ENCODE results near the gene TSPOAP1. TPM values are rescaled to one million over a fixed set of nuclear protein-coding genes. Genes with fewer than 3 reads are reported as not detected.

The TSPOAP1 gene
- total and polyA plus RNA-seq, 2 of the 13 experiments (the other 11 are each of a cell fraction or from before 2014, with no cell fraction given) = not detected

GRCh38 chr17:58328195-58329034 lies at the start of gene TSPOAP1 (continued):
- TF ChIP-seq TRIM22 (IDR thresholded peaks at IDR 0.05) (0 out of 2 replicates have a peak, but pooled peaks have one; percentile 37), FOXK2 (IDR thresholded peaks at IDR 0.05) (peak; percentile 20; the same call in 1 of the 2 replicates), ZBTB2 (CRISPR knock-in tag; IDR thresholded peaks at IDR 0.05; ENCODE audit: low read depth) (no peak), REXO4 (CRISPR knock-in tag; IDR thresholded peaks at IDR 0.05; ENCODE audit: borderline replicate concordance) (no peak), TCF7L2 (IDR thresholded peaks at IDR 0.05; ENCODE audit: low read depth, low read length) (no peak), WIZ (CRISPR knock-in tag; IDR thresholded peaks at IDR 0.05) (no peak), KLF13 (CRISPR knock-in tag; IDR thresholded peaks at IDR 0.05) (no peak), ZNF496 (CRISPR knock-in tag; IDR thresholded peaks at IDR 0.05; ENCODE audit: insufficient replicate concordance) (no peak), ZNF879 (CRISPR knock-in tag; IDR thresholded peaks at IDR 0.05) (no peak), TP53 (CRISPR knock-in tag; conservative IDR thresholded peaks at IDR 0.05) (no peak), CSRNP2 (CRISPR knock-in tag; conservative IDR thresholded peaks at IDR 0.05; ENCODE audit: low read depth) (no peak)

Measured in HepG2 (cell line).